Amniotic epithelial cell (primary cell): ENCODE results near the gene RPN2.

ENCODE experiments used
- DNase-seq: peaks from one replicate; pipeline ENCODE4 v3.0.0-alpha.2; 2010; ENCODE audit warnings: low read depth

The RPN2 gene

DNA sequence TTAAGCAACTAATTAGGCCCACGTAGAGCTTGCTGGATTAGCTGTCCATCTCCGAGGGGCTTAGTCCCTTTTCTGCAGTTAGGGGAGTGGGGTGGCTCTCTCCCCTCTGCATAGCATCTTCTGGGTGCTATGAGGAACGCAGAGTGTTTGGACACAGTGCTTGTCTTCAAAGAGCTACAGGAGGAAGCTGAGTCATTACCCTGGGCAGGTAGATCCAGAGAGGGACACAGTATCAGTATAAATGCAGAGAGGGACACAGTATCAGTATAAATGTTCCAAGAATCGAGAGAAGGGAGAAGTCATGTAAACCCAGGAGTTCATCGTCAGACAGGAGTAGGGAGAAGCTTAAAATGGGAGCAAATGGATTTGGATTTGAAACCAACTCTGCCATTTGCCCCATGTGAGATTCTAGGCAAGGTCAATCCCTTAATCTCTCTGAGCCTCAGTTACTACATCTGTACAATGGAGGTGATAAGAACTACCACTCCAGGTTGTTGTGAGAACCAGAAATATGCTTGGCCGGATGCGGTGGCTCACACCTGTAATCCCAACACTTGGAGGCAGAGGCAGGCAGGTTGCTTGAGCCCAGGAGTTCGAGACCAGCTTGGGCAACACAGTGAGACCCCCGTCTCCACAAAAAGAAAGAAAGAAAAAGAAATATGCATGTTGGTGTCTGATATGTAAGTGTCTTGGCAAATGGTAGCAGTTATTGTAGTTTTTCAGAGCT lies 88.0 kb downstream of the RPN2 start:
- DNase-seq, result no peak

DNA sequence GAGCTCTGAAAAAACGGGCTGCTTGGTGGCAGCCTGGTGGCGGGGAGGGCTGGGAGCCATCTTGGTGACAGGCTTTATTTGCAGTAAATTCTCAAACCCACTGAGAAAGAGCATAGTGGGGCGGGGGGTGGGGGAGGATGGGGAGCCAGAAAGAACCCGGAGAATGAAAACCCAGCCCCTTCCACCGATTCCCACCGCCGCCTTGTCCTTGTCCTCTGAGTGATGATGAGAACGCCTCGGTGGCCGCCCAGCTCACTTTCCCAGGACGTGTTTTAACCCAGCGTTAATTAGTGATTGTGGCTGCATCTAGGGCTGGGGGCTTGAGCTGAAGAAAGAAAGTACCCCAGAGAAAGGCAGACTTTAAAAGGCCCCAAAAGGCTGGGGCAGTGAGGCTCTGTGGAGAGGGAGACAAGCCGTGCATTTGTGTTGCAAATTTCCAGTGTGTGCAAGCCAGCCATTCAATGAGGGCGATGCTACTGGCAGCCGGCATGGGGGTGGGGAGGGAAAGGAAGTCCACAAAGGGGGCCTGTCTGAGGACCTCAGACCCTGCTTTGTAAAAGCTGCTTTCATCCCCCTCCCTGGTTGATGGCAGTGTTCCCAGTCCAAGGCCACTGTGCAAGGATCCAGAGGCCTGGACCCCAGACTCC lies 88.7 kb downstream of the RPN2 start:
- no peak for DNase-seq

DNA sequence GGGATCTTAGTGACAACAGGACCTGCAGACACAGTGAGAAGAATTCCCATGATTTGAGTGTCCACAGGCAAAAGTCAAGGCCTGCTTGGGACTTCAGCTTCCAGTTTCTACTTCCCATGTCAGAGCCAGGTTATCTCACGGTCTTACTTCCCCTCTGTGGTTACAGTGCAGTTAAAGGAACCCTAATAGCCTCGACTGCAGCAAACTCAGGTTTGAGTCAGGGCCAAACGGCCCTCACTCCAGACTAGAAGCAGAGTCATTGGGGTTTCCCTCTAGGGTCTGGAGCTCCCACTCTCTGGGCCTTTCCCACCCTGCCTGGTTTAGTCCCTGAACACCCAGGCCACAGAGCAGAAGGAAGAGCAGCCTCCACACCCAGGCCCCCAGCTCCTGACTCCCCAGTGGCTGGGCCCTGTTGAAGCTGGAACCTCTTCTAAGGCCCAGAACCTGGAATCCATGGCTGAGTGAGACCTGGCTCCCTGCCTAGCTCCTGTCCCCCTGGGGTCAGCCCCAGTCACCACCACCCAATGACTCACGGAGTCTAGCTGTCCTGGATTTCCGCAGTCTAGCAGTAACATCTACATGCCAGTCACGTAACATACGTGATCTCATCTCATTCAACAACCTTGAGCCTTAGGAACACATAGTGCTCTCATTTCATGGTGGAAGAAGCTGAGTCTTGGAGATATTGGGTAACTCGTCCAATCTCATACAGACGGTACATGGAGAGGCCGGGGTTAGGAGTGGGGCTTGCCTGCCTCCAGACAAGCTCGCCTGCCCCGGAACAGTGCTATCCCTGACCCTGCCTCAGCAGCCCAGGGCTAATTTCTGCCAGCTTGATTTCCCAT lies 91.7 kb downstream of the RPN2 start:
- peak; percentile 35 for DNase-seq

DNA sequence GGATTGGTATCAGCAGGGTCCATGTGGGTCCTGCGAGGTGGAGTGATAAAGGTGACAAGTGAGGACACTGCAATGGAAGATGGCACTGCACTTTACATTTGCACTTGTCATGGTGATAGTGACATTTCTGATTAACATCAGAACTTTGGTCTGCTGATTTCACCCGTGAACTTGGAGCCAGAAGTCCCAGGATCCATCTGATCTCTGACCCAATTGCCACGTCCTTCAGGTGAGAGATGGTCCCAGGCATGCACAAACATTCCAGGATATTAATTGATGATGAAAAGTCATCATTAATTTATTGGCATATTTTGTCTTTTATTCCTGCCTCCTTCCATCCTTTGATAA lies 92.3 kb downstream of the RPN2 start:
- no peak for DNase-seq

GRCh38 chr20:37273988-37274387 lies 94.9 kb downstream of the RPN2 start:
- no peak for DNase-seq

GRCh38 chr20:37274851-37275524 lies 95.9 kb downstream of the RPN2 start:
- no peak for DNase-seq

DNA sequence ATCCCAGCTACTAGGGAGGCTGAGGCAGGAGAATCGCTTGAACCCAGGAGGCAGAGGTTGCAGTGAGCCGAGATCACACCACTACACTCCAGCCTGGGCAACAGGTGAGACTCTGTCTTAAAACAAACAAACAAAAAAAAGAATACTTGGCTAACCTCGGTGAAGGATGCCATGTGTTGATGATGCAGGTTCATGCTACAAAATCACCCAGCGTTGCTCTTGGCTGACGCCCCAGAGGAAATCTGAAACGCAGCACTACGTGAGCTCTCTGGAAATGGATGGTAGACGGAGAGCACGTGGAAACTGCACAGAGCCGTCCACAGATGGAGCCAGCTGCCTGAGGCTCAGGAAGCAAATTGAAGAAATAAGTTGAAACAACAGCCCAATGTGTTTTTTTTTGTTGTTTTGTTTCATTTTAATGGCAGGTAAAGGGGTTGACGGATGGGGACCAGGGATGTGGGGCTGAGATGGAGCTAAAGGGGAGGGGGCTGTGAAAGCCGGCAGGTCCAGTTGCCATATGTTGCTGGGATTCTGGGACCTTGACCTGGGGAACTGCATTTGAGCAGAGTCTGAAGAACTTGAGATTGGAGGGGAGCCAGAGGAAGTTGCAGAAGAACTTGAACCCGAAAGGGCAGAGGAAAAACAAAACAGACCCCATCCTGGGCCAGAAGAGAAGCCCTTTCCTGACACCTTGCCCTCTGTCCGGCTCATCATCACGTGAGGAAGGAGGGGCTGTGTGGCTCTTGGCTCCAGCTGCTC lies 97.5 kb downstream of the RPN2 start:
- DNase-seq, result peak; percentile 64

GRCh38 chr20:37277253-37277593 lies 98.1 kb downstream of the RPN2 start:
- DNase-seq, result no peak

DNA sequence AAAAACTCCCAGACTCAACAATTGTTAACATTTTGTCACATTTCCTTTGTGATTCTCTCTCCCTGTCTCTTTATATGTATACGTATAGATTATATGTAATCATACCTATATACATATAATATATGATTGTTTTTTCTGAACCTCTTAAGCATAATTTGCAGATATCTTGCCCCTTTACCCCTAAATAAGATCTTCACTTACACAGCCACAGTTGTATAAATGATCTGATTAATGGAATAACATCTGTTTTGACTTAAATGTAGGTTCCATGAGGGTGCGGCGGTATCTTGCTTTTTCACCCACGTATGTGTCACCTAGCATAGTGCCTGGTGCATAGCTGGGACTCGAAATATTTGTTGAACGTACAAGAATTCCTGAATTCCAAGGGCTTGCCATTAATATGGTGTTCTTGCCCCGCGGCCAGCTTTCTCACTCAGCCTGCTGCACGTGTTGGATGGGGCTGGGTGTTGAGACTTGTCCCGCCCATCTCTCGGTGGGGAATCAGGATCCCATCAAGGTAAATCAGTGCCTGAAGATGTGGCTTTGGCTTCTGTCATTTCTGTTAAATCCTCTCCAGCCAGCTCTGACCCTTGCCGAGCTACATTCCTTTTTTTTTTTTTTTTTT lies 99.9 kb downstream of the RPN2 start:
- no peak for DNase-seq

DNA sequence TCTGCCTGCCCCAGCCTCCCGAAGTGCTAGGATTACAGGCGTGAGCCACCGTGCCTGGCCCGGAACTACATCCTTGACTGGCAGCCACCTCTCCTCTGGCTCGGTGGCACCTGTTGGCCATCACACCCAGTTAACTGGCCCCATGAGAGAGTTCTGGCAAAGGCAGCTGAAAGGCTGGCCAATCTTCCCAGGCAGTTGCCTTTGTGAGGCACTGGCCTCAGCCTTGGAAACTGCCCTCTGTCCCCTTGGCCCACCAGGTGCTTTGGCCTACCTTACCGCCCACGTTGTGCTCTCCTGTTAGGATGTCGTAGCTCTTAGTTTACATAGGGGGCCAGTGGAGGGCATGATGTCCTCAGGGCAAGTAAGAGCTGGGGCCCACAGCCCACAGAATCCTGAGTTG lies 100.7 kb downstream of the RPN2 start:
- DNase-seq, result no peak

DNA sequence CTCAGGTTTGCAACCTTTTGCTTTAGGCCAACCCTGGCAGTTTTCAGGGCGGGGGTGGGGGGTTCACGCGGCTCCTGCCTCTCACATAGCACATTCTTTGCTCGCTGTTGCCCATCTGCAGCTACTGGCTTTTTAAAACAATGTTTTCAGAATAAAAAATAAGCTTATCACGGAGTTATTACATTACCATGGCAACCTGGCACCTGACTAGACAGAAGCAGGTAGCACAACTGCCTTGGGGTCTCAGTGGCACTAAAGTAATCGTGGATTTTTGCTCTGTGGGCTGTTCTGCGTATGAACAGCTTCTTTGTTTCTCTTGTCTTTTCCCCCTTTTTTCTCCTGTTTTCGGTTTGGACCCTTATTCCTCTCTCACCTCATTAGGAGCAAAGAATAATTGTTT lies 101.3 kb downstream of the RPN2 start:
- no peak for DNase-seq

GRCh38 chr20:37282556-37282955 lies 103.4 kb downstream of the RPN2 start:
- peak; percentile 81 for DNase-seq

DNA sequence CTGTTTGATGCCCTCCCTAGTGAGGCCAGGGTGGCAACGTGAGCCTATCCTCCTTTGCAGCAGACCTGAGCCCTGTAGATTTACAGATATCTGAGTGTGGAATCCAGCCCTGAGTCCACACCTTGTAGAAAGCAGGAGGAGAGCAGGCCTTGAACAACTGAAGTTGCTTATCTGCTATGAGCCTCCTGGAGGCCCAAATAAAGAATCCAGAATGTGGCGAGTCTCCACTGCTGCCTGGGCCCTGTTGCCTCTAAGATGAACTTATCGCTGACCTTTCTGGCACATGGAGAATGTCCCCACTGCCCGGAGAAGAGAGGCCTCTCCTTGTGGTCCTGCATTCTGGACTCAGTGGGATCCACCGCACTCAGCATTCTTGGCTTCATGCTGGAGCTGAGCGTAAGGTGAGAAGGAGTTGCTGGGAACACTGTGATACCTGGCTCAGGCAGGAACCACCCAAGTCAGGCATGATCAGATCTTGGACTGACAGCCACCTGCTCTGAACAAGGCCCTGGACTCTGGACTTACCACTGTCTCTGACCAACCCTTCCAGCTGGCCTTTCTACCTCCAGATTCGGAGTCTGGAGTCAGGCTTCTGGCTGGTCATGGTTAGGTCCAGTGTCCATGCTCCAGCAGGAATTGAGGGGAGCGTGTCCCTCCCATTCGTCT lies 104.5 kb downstream of the RPN2 start:
- no peak for DNase-seq

DNA sequence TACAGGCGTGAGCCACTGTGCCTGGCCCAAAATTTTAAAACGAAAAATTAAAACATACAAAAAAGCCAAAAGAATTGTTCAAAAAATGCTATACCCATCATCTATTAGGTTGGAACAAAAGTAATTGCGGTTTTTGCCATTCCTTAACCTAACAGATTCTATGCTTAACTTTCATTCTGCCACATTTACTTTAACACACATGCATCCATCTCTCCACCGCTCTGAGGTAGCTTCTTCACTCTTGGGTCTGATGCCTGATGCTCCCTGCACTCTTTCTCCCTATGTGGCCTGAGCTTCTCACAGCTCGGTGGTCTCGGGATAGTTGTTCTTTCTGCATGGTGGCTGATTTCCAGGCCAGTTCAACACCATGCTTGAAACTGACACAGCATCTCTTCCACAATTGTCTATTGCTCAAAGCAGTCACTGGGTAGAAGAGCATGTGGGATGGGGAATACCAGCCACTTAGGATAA lies 105.6 kb downstream of the RPN2 start:
- DNase-seq, result no peak

DNA sequence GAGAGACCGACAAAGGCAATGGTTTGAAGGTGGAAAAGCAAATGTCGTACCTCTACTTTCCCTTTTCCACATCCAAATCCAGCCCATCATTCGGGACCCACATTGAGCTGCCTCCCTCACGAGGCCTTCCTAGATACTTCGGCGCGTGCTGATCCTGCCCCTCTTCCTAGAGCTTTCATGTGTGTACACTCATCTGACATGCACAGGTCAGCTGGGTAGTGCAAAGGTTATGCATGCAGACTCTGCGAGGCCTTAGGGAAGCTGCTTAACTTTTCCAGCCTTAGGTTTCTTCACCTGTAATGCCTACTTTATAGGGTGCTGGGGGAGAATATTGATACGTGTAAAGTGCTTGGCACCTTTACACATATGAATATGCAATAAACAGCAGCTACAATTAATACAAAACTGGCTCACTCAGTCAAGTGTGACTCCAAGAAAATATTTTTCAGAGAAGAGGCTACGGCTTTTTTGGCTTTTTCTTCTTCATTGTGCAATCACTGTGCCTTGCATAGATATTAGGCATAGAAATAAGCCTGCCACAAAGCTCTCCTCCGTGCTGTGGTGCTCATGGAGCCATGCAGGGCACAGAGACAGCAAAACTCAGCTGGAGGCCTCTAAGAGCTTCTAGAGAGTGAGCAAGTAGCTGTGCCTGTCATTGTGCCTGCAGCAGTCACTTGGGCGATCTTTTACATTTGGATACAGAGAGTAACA lies 106.7 kb downstream of the RPN2 start:
- no peak for DNase-seq

- no peak for DNase-seq
Measured at GRCh38 chr20:37288091-37288490, 109.0 kb downstream of the RPN2 start.

DNA sequence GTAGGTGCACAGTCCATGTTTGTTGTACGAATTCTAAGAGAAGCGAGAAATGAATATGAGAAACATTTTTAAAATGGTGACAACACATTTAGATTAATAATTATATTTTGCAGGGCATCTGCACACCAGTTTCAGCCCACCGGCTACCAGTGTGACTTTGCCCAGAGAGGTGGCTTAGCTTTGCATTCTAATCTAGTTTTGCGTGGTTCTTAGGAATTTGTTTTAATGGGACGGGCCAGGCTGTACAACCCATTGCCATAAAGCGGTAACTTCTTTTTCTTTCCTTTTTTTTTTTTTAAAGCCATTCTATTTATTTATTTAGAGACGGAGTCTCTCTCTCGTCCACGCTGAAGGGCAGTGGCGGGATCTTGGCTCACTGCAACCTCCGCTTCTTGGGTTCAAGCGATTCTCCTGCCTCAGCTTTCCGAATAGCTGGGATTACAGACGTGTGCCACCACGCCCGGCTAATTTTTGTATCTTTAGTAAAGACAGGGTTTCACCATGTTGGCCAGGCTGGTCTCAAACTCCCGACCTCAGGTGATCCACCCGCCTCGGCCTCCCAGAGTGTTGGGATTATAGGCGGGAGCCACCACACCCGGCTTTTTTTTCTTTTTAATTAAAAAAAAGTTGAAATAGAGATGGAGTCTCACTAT lies 111.2 kb downstream of the RPN2 start:
- no peak for DNase-seq
